ENCODE results near the gene PITPNC1. TPM values are rescaled to one million over a fixed set of nuclear protein-coding genes. Genes with fewer than 3 reads are reported as not detected.
A peak's percentile ranks its signal among the peaks of the same experiment; 100 is the strongest.

Gene PITPNC1
- total and polyA plus RNA-seq, 2 donors (not counting 3 experiments of a cell fraction or from before 2014, with no cell fraction given) = 2.4 to 9.6 TPM

DNA sequence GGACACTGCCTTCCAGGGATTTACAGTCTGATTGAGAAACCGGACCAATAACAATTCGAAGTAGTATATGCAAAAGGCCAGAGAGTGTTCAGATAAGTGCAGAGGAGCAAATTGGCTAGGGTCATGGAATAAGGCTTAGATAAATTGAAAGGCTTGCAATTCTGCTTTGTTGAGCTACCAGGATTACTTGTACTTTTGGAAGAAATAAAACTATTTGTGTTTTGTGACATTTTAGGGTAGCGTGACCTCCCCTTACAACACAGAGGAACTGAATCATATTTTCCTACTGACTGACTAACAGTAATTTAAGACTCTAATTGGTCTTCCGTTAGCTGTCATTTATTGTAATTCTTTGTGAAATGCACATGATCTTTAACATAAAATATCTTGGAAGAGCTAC lies 104.7 kb downstream of the PITPNC1 start:
- ChIA-PET POLR2A (no interaction called here), CTCF (interaction anchor here (0.8 to 3.8 kb wide), 7 partner anchors 11 to 216 kb away, joined by 3 to 16 read pairs (median 4); no protein-coding TSS in a partner anchor)
- Histone ChIP-seq H3K9me1 (replicated peaks; ENCODE audit: control insufficient read depth, extremely low read depth, insufficient read depth, low read length) (no peaks in the 10 kb centered on the region), H3K9me3 (replicated peaks; ENCODE audit: control insufficient read depth, insufficient read depth, low read length) (no peaks in the 10 kb centered on the region), H3K9ac (replicated peaks; ENCODE audit: extremely low read depth, insufficient read depth, low read length) (peak overlapping the region; percentile 22), H3K79me2 (ENCODE audit: control insufficient read depth, insufficient read depth, low read length) (no peaks in the 10 kb centered on the region), H4K20me1 (replicated peaks; ENCODE audit: control insufficient read depth, extremely low read depth, insufficient read depth, low read length) (no peaks in the 10 kb centered on the region), H3K4me3 (replicated peaks in 1 of 3; ENCODE audit: insufficient read depth in 1 of 3, low read depth in 1 of 3, low read length in 3 of 3) (peak overlapping the region in 1 of 3 experiments; percentile 20), H2AFZ (ENCODE audit: low read depth, low read length) (peak overlapping the region; percentile 20), H3K36me3 (ENCODE audit: control insufficient read depth in 2 of 2, extremely low read depth in 1 of 2, insufficient read depth in 2 of 2, low read length in 2 of 2) (no peaks in the 10 kb centered on the region), H3K27me3 (ENCODE audit: control insufficient read depth in 2 of 2, insufficient read depth in 2 of 2, low read length in 2 of 2) (no peaks in the 10 kb centered on the region), H3K4me2 (ENCODE audit: insufficient read depth, low read length) (peak overlapping the region; percentile 89), H3K27ac (ENCODE audit: insufficient read depth, low read depth, low read length) (peak overlapping the region; percentile 32), H3K4me1 (ENCODE audit: control insufficient read depth, extremely low read depth, insufficient read depth, low read length) (peaks cover 18% of the 10 kb centered on the region)
- FAIRE-seq (peak; percentile 63), DNase-seq (ENCODE audit: low read depth, low spot score) (peak; percentile 75)
- intact Hi-C loops (cut with micrococcal nuclease) = no loop called here
- dilution Hi-C loops (cut with MboI; ENCODE audit: extremely low pct_ligation_motif_present, low sequenced_read_pairs) = no loop called here
- no TSS peak for BruUV-seq (replicated peaks)
- TF ChIP-seq EZH2 (IDR thresholded peaks at IDR 0.05; ENCODE audit: borderline replicate concordance, low read depth, low read length, severe bottlenecking) = no peak
- peak; percentile 74 for TF ChIP-seq JUN (IDR thresholded peaks at IDR 0.05; ENCODE audit: borderline replicate concordance, insufficient read depth, insufficient read length, low read depth)
- TF ChIP-seq FOS (IDR thresholded peaks at IDR 0.05; ENCODE audit: borderline replicate concordance, insufficient read depth, low read length) = peak; percentile 58

DNA sequence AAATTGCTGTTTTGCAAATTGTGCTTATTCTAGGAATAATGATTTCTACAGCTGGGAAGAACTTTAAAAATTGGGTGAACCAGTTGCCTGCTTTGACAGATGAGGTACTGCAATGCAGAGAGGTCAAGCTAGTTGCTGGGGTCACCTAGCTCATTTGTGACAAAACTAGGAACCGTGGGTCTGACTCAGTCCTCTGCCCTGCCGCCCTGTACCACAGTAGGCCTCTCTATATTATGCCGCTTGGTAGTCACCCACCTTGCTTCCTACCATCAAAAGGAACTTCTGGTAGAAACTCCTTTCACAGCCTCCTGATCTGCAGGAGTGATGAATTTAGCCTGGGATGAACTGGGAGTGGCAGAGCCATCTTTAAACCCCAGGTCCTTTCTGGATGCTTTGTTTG lies 105.7 kb downstream of the PITPNC1 start:
- intact Hi-C loops (cut with micrococcal nuclease) = no loop called here
- Histone ChIP-seq H3K27ac (ENCODE audit: insufficient read depth, low read depth, low read length) (no peak overlapping the region), H3K9ac (replicated peaks; ENCODE audit: extremely low read depth, insufficient read depth, low read length) (no peak overlapping the region), H3K79me2 (ENCODE audit: control insufficient read depth, insufficient read depth, low read length) (no peaks in the 10 kb centered on the region), H3K4me3 (replicated peaks in 1 of 3; ENCODE audit: insufficient read depth in 1 of 3, low read depth in 1 of 3, low read length in 3 of 3) (no peak overlapping the region), H3K4me2 (ENCODE audit: insufficient read depth, low read length) (no peak overlapping the region), H3K9me1 (replicated peaks; ENCODE audit: control insufficient read depth, extremely low read depth, insufficient read depth, low read length) (no peaks in the 10 kb centered on the region), H3K4me1 (ENCODE audit: control insufficient read depth, extremely low read depth, insufficient read depth, low read length) (peaks cover 17% of the 10 kb centered on the region), H3K36me3 (ENCODE audit: control insufficient read depth in 2 of 2, extremely low read depth in 1 of 2, insufficient read depth in 2 of 2, low read length in 2 of 2) (no peaks in the 10 kb centered on the region), H2AFZ (ENCODE audit: low read depth, low read length) (no peak overlapping the region), H4K20me1 (replicated peaks; ENCODE audit: control insufficient read depth, extremely low read depth, insufficient read depth, low read length) (no peaks in the 10 kb centered on the region), H3K9me3 (replicated peaks; ENCODE audit: control insufficient read depth, insufficient read depth, low read length) (no peaks in the 10 kb centered on the region), H3K27me3 (ENCODE audit: control insufficient read depth in 2 of 2, insufficient read depth in 2 of 2, low read length in 2 of 2) (no peaks in the 10 kb centered on the region)
- ChIA-PET POLR2A (no interaction called here), CTCF (interaction anchor here (1.6 to 3.8 kb wide), 5 partner anchors 7 to 216 kb away, joined by 3 to 16 read pairs (median 10); no protein-coding TSS in a partner anchor)
- TF ChIP-seq MYC (IDR thresholded peaks at IDR 0.05; ENCODE audit: low read depth, low read length) = no peak
- TF ChIP-seq FOS (IDR thresholded peaks at IDR 0.05; ENCODE audit: borderline replicate concordance, insufficient read depth, low read length) = no peak
- TF ChIP-seq GATA2 (IDR thresholded peaks at IDR 0.05; ENCODE audit: insufficient read depth, insufficient read length, low read depth, low read length) = no peak
- TF ChIP-seq, protein P1, sequence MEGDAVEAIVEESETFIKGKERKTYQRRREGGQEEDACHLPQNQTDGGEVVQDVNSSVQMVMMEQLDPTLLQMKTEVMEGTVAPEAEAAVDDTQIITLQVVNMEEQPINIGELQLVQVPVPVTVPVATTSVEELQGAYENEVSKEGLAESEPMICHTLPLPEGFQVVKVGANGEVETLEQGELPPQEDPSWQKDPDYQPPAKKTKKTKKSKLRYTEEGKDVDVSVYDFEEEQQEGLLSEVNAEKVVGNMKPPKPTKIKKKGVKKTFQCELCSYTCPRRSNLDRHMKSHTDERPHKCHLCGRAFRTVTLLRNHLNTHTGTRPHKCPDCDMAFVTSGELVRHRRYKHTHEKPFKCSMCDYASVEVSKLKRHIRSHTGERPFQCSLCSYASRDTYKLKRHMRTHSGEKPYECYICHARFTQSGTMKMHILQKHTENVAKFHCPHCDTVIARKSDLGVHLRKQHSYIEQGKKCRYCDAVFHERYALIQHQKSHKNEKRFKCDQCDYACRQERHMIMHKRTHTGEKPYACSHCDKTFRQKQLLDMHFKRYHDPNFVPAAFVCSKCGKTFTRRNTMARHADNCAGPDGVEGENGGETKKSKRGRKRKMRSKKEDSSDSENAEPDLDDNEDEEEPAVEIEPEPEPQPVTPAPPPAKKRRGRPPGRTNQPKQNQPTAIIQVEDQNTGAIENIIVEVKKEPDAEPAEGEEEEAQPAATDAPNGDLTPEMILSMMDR (IDR thresholded peaks at IDR 0.05; ENCODE audit: extremely low read depth in 1 of 2, insufficient read depth in 1 of 2, low read depth in 1 of 2, low read length in 2 of 2) = no peak
- no peak for TF ChIP-seq JUN (IDR thresholded peaks at IDR 0.05; ENCODE audit: borderline replicate concordance, insufficient read depth, insufficient read length, low read depth)
- FAIRE-seq (no peak), DNase-seq (ENCODE audit: low read depth, low spot score) (no peak)
- dilution Hi-C loops (cut with MboI; ENCODE audit: extremely low pct_ligation_motif_present, low sequenced_read_pairs) = no loop called here
- no TSS peak for BruUV-seq (replicated peaks)

Data from endothelial cell of umbilical vein (primary cell).